ENCODE measurements around the gene PDE3A. TPM values are rescaled to one million over a fixed set of nuclear protein-coding genes. Genes with fewer than 3 reads are reported as not detected.

The PDE3A gene
- total RNA-seq, 1 donor from 2014 or later: 4.9 TPM

- DNase-seq (ENCODE audit: low spot score in 2 of 2) (no peak), FAIRE-seq (no peak)
Measured at GRCh38 chr12:20641106-20641505, 272.8 kb downstream of the PDE3A start.

DNA sequence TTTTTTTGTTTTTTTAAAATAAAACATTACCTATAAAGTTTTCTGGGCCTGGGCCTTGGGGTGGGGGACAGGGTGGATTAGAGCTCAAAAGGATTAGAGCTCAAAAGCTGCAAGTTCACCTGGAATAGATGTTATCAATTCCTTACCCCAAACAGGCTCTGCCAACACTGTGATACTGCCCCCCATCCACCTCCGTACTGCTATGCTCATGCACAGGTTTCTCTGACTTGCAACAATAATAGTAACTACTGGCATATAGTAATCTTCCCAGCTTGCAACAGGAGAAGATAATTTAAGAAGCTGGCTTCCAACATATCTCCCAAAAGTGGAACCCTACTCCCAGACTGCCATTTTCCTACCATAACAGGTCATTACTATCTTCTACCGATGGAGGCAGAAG, 275.5 kb downstream of the PDE3A start:
- FAIRE-seq (no peak), DNase-seq (ENCODE audit: low spot score in 2 of 2) (no peak)

DNA sequence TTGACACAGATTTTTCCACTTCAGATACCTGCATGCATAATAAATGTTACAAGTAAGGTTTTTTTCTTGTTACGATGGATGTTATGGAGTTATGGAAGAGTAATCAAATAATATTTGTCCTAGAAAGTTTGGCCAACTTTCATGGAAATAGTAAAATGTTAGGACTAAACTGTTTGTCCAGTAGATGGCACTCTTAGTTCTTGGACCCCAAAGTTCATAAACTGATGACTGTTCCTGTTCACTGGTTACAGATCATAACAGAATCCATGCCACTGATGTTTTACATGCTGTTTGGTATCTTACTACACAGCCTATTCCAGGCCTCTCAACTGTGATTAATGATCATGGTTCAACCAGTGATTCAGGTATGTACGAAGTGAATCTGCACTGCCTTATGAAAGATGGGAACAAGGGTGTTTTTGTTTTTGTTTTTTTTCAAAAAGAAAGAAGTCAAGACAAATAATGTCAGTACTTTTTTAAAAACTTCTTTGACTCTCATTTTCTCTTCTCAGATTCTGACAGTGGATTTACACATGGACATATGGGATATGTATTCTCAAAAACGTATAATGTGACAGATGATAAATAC, 278.0 kb downstream of the PDE3A start:
- DNase-seq (ENCODE audit: low spot score in 2 of 2) (peak; percentile 5 to 12), FAIRE-seq (no peak)

GRCh38 chr12:20653871-20654270, 285.5 kb downstream of the PDE3A start:
- no peak for DNase-seq (ENCODE audit: low spot score in 2 of 2)
- FAIRE-seq: no peak

DNA sequence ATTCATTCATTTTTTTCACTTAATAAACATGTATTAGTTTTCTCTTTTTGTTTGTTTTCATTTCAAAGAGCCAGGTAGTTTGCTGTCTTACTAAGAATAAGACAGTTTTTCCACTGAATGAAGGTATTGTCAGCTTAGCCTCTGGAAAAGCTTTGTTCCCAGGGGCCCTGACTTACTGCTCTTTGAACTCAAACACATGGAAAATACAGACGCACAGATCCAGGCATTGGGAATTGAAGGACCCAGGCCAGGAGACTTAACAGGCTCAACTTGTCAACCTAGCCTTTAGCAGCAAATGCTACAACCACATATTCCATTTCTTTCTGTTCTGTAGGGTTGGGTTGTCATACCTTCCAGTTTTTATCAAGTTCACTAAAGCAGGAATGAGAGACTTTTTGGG, 288.3 kb downstream of the PDE3A start:
- no peak for DNase-seq (ENCODE audit: low spot score in 2 of 2)
- FAIRE-seq: no peak

DNA sequence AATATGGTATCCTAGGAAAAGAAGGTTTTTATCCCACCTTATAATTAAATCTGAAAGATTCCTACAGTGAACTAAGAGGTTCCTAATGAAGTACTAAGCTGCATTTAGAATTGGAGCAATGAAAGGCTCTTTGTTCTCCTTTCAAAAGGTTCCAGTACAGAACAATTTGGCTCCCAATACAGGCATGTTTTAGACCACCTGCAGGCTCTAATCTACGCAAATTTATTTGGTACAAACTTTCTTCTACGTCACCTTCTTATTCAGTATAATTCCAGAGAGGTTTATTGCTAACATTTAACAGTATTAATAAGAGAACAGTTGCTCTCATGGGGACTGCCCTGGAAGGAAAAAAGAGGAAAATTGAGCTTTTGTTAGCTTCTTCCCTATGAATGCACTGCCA, 289.2 kb downstream of the PDE3A start:
- DNase-seq (ENCODE audit: low spot score in 2 of 2) (no peak), FAIRE-seq (no peak)

GRCh38 chr12:20681334-20681733, 313.0 kb downstream of the PDE3A start:
- DNase-seq (ENCODE audit: low spot score in 2 of 2) (no peak), FAIRE-seq (no peak)

- FAIRE-seq: no peak
- no peak for DNase-seq (ENCODE audit: low spot score in 2 of 2)
Measured at GRCh38 chr12:20695232-20695631, 326.9 kb downstream of the PDE3A start, which contains the start of gene SLCO1C1. Gene SLCO1C1 (plus strand): TSS chr12:20695332. CDS start chr12:20699577, 4,245 bp downstream.

GRCh38 chr12:20696181-20696905, 328.0 kb downstream of the PDE3A start:
- FAIRE-seq (no peak), DNase-seq (ENCODE audit: low spot score in 2 of 2) (no peak)

DNA sequence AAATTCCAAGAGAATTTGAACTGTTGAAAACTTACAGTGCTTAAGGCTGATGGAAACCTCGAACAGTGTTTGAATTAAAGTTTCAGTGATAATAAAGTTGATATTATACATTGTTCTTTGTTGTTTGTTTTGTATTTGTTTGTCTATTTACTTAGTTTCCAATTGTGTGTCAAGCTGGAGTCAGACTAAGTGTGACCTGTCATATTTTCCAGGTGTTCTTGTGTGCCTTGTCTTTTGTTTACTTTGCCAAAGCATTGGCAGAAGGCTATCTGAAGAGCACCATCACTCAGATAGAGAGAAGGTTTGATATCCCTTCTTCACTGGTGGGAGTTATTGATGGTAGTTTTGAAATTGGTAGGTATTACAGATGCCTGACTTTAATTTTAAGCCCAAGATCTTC, 332.8 kb downstream of the PDE3A start:
- no peak for DNase-seq (ENCODE audit: low spot score in 2 of 2)
- no peak for FAIRE-seq

DNA sequence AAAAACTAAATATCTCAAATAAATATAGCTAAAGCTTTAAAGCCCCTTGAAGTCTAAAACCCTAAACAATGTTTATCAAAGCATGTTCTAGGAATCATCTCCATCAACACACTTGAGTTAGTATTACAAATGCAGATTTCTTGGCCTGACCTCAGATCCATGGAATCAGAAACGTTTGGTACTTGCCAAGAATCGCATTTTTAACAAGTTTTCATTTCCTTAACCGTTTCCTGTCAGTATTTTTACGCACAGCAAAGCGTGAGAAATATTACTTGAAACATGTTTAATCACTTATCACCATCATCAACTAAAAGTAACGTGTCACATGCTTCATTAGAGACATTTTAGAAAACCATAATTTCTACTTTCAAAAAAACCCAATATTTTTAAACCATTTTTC, 336.5 kb downstream of the PDE3A start:
- FAIRE-seq: no peak
- DNase-seq (ENCODE audit: low spot score in 2 of 2): no peak

DNA sequence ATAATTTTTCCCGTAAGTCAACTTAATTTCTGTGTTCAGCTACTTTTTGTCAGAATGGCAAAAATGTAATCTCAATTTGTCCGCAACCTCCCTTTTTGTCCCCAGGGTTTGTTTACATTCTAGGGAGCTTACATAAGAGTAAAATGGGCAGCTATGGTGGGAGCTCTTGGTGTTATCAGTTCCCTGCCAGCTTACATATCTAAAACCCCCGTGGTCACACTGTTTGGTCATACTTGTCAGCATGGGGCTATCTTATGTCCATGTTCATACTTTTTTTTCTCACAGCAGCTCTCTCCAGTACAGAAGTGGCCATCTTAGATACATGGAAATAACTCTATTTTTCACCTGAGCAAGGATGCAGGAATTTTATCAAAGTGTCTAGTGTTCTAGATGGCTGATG, 343.5 kb downstream of the PDE3A start:
- FAIRE-seq (no peak), DNase-seq (ENCODE audit: low spot score in 2 of 2) (no peak)

GRCh38 chr12:20716037-20716436, 347.7 kb downstream of the PDE3A start:
- FAIRE-seq (no peak), DNase-seq (ENCODE audit: low spot score in 2 of 2) (no peak)

- FAIRE-seq (peak; percentile 65), DNase-seq (ENCODE audit: low spot score in 2 of 2) (no peak)
Measured at GRCh38 chr12:20716985-20717384, 348.6 kb downstream of the PDE3A start.

DNA sequence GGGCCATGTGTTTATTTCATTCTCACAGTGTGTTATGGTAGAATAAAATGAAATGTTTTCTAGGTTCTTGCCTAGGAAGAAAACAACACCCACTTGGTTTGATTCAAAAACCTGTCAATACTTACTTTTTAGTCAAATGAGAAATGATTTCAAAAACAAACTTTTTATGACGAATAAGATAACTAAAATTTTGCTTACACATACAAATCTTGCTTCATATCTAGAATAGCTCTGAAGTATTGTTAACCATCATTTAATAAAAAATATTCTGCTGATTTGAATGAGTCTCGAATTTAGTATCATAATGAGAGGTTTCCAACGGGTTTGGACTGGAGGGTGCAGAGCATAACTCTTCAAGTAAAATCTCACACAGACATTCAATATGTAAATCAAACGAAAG, 350.0 kb downstream of the PDE3A start:
- FAIRE-seq (no peak), DNase-seq (ENCODE audit: low spot score in 2 of 2) (no peak)

DNA sequence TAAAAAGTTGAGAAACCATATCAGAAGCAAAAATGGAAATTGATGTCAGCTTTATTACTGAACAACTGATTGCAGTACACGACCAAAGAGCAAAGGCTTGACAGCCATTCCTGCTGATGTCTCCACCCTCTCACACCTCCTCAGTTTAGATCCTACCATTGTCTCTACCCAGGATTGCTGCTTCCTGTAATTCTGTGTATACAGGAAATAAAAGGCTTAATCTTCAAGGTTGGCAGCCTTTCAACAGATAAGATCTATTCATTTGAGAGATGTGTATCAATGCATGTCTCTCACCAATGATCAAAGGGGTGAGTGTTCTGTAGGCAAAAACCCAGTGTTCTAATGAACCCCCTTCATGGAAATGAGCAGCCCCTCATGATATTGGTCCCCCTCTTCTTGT, 353.8 kb downstream of the PDE3A start:
- DNase-seq (ENCODE audit: low spot score in 2 of 2) (no peak), FAIRE-seq (no peak)

DNA sequence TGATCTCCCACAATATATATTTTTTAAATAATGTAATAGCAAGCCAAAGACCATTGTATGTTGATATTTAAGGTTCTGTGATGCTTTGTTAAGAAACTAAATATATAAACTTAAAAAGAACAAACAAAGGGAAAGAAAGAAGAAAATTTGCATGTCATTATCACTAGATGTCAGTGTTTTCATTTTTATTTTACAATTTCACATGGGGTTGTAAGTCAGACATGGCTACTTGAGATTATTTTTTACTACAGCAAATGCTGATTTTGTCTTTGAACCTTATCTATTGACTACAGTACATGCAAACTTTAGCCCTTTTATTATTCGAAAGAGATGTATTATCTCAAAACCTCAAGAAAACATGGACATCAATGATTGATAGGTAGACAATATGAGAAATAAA, 362.9 kb downstream of the PDE3A start:
- no peak for DNase-seq (ENCODE audit: low spot score in 2 of 2)
- no peak for FAIRE-seq
